ENCODE measurements around the gene TUBB1. TPM values are rescaled to one million over a fixed set of nuclear protein-coding genes. Genes with fewer than 3 reads are reported as not detected.

The TUBB1 gene
- total and polyA plus RNA-seq, 2 of the 13 experiments (the other 11 are each of a cell fraction or from before 2014, with no cell fraction given) = 0.11 to 57.6 TPM

DNA sequence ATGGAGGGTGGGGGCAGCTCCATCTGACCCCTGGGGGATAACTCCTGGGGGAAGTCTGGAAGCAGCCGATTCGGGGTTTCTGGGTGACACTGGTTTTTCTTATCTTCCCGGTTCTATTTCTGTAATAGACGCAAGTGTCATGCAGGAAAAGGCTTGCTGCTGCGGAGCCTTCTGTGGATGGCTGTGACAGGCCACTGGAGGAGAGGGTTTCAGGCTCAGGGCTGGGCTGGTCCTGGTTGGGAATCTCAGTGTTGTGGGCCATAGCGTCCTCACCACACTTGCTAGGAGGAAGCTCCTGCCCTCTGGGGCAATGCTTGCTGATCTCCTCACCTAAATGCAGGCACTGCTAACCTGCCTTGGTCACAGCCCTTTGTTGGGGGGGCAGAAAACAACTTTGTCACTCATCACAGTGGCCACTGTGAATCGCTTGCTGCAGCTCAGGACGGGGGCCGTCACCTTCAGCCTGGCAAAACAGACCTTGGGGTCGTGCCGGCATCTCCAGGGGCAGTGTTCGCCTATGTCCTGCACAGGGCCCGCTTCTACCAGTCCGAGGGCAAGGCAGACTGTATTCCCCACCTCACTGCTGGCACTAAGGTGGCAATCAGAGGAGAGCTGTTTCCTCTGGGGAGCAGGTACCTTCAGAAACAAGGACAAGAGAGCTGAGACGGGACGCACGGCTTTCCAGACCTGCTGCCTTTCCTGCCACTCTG, 4.4 kb upstream of the TUBB1 start (continued):
- TF ChIP-seq HOXA3 (CRISPR knock-in tag; IDR thresholded peaks at IDR 0.05) = no peak; the same call in 1 of the 2 replicates
- TF ChIP-seq MZF1 (CRISPR knock-in tag; IDR thresholded peaks at IDR 0.05; ENCODE audit: borderline replicate concordance) = 0 out of 2 replicates have a peak, but pooled peaks have one; percentile 23
- no peak for TF ChIP-seq TEAD2 (CRISPR knock-in tag; IDR thresholded peaks at IDR 0.05)

DNA sequence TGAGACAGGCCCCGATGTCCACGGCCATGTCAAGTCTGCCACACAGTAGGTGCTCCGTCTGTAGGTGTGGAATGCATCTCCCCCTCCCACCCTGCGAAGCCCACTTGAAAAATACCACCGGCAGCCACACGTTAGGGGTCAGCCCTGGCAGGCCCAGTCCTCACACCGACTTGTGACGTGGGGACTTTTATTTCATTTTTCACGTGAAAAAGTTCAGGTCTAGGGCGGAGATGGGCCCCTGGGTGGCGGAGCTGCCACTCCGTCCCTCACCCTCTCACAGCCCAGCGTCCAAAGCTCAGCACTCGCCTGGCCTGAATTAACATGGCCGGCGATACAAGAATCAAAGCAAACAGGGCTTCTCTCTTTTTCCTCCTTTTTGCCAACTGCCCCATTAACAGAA, 3.8 kb upstream of the TUBB1 start:
- CTCF ChIA-PET (ENCODE audit: low intra/inter-chr PET ratio, low total read pairs) = no interaction called here
- ATAC-seq (no peak), FAIRE-seq (no peak), DNase-seq (ENCODE audit: low spot score) (no peak)
- POLR2A ChIA-PET = interaction anchor here (1.4 to 7.7 kb wide), 4 partner anchors 10 to 19 kb away, joined by 3 to 61 read pairs (median 9); partner anchors contain the start of gene ATP5F1E
- BruUV-seq (replicated peaks) = no TSS peak
- H3K36me3 ChIP-seq (replicated peaks in 1 of 2; ENCODE audit: control insufficient read depth in 1 of 2, insufficient read depth in 2 of 2, low read length in 2 of 2) = no peaks in the 10 kb centered on the region; a peak in 1 of 5 replicates
- peak overlapping the region; percentile 42 for H3K27ac ChIP-seq (ENCODE audit: extremely low read length, insufficient read depth, low read length)
- no peaks in the 10 kb centered on the region for H3K27me3 ChIP-seq (ENCODE audit: control insufficient read depth in 1 of 2, insufficient read depth in 2 of 2, low read length in 2 of 2)
- H3K4me3 ChIP-seq (replicated peaks in 1 of 3; ENCODE audit: insufficient read depth in 1 of 3, low read depth in 2 of 3, low read length in 3 of 3) = peak overlapping the region in 1 of 3 experiments; percentile 51; a peak in 2 of 6 replicates
- in situ Hi-C loops (cut with HindIII; ENCODE audit: extremely low pct_ligation_motif_present, low pct_unique_long_range_greater_than_20kb) = no loop called here
- whole genome bisulfite sequencing (ENCODE audit: low lambda C conversion rate) = 74% methylated on average over 16 of the region's 16 CpGs
- H3K4me1 ChIP-seq (ENCODE audit: insufficient read depth, low read length) = peaks cover 90% of the 10 kb centered on the region
- no peaks in the 10 kb centered on the region for H4K20me1 ChIP-seq (ENCODE audit: insufficient read depth, low read length)
- H2AFZ ChIP-seq (ENCODE audit: low read length) = no peak overlapping the region
- peak overlapping the region; percentile 19; the same call in 1 of the 2 replicates for H3K9ac ChIP-seq (ENCODE audit: insufficient read depth, low read depth, low read length)
- H3K4me2 ChIP-seq (ENCODE audit: low read depth, low read length) = peak overlapping the region; percentile 66
- intact Hi-C loops (cut with micrococcal nuclease; ENCODE audit: unreplicated experiment) = loop anchor here (5.0 kb wide), 1 partner anchor 33 kb away; the partner anchor contains the start of gene NELFCD
- H3K79me2 ChIP-seq (ENCODE audit: insufficient read depth, low read length) = peaks cover 15% of the 10 kb centered on the region
- H3K9me3 ChIP-seq (ENCODE audit: low read length) = no peaks in the 10 kb centered on the region
- no peak for TF ChIP-seq RCOR2 (CRISPR knock-in tag; IDR thresholded peaks at IDR 0.05)
- TF ChIP-seq BRD4 (CRISPR knock-in tag; IDR thresholded peaks at IDR 0.05) = peak; percentile 40; the same call in 1 of the 2 replicates
- TF ChIP-seq ZSCAN29 (CRISPR knock-in tag; conservative IDR thresholded peaks at IDR 0.05) = no peak
- no peak for TF ChIP-seq MLLT10 (CRISPR knock-in tag; IDR thresholded peaks at IDR 0.05)
- no peak; the same call in 1 of the 2 replicates for TF ChIP-seq SMAD1 (CRISPR knock-in tag; IDR thresholded peaks at IDR 0.05; ENCODE audit: borderline replicate concordance, low read depth)
- TF ChIP-seq ZC3H4 (CRISPR knock-in tag; IDR thresholded peaks at IDR 0.05; ENCODE audit: borderline replicate concordance) = no peak
- peak; percentile 8 for TF ChIP-seq ZNF883 (CRISPR knock-in tag; IDR thresholded peaks at IDR 0.05; ENCODE audit: not compliant biosample characterization)
- TF ChIP-seq MXD4 (CRISPR knock-in tag; IDR thresholded peaks at IDR 0.05) = no peak
- no peak for TF ChIP-seq KLF11 (CRISPR knock-in tag; IDR thresholded peaks at IDR 0.05)
- no peak for TF ChIP-seq ZNF232 (CRISPR knock-in tag; IDR thresholded peaks at IDR 0.05; ENCODE audit: borderline replicate concordance)
- TF ChIP-seq, protein P1, sequence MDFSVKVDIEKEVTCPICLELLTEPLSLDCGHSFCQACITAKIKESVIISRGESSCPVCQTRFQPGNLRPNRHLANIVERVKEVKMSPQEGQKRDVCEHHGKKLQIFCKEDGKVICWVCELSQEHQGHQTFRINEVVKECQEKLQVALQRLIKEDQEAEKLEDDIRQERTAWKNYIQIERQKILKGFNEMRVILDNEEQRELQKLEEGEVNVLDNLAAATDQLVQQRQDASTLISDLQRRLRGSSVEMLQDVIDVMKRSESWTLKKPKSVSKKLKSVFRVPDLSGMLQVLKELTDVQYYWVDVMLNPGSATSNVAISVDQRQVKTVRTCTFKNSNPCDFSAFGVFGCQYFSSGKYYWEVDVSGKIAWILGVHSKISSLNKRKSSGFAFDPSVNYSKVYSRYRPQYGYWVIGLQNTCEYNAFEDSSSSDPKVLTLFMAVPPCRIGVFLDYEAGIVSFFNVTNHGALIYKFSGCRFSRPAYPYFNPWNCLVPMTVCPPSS (IDR thresholded peaks at IDR 0.05) = no peak
- TF ChIP-seq ZNF260 (CRISPR knock-in tag; IDR thresholded peaks at IDR 0.05; ENCODE audit: borderline replicate concordance, low read depth) = 0 out of 2 replicates have a peak, but pooled peaks have one; percentile 26
- TF ChIP-seq PRMT3 (CRISPR knock-in tag; IDR thresholded peaks at IDR 0.05; ENCODE audit: borderline replicate concordance, low read depth) = no peak
- TF ChIP-seq, protein P2, sequence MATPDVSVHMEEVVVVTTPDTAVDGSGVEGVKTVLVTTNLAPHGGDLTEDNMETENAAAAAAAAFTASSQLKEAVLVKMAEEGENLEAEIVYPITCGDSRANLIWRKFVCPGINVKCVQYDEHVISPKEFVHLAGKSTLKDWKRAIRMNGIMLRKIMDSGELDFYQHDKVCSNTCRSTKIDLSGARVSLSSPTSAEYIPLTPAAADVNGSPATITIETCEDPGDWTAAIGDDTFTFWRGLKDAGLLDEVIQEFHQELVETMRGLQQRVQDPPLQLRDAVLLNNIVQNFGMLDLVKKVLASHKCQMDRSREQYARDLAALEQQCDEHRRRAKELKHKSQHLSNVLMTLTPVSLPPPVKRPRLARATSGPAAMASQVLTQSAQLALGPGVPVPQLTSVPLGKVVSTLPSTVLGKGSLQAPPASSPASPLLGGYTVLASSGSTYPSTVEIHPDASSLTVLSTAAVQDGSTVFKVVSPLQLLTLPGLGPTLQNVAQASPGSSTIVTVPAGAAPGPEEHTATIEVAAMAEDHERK (CRISPR knock-in tag; IDR thresholded peaks at IDR 0.05; ENCODE audit: low read depth) = no peak
- TF ChIP-seq ZNF256 (CRISPR knock-in tag; conservative IDR thresholded peaks at IDR 0.05) = no peak
- no peak for TF ChIP-seq SATB2 (CRISPR knock-in tag; IDR thresholded peaks at IDR 0.05)
- TF ChIP-seq, protein P3, sequence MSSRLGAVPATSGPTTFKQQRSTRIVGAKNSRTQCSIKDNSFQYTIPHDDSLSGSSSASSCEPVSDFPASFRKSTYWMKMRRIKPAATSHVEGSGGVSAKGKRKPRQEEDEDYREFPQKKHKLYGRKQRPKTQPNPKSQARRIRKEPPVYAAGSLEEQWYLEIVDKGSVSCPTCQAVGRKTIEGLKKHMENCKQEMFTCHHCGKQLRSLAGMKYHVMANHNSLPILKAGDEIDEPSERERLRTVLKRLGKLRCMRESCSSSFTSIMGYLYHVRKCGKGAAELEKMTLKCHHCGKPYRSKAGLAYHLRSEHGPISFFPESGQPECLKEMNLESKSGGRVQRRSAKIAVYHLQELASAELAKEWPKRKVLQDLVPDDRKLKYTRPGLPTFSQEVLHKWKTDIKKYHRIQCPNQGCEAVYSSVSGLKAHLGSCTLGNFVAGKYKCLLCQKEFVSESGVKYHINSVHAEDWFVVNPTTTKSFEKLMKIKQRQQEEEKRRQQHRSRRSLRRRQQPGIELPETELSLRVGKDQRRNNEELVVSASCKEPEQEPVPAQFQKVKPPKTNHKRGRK (CRISPR knock-in tag; IDR thresholded peaks at IDR 0.05) = 0 out of 2 replicates have a peak, but pooled peaks have one; percentile 69
